Spinal cord (tissue), 10 donors: ENCODE measurements around the gene THNSL1. TPM values are rescaled to one million over a fixed set of nuclear protein-coding genes. Genes with fewer than 3 reads are reported as not detected.
A peak's percentile ranks its signal among the peaks of the same experiment; 100 is the strongest.

ENCODE experiments used
- DNase-seq, 6 donors: peaks; one replicate each; pipeline versions ENCODE4 v3.0.0 to v3.0.0-alpha.2; 2013 to 2015; ENCODE audit warnings: low spot score in 6 of 6, low read depth in 4 of 6
- H3K27ac ChIP-seq: one replicate; pipeline ENCODE4 v1.5.1; 2013; ENCODE audit warnings: low read depth, low read length, control low read depth
- H3K27me3 ChIP-seq: one replicate; pipeline ENCODE4 v1.6.1; 2013; ENCODE audit warnings: low read length; ENCODE audit not compliant: control insufficient read depth, insufficient read depth
- H3K36me3 ChIP-seq: one replicate; pipeline ENCODE4 v1.6.1; 2013; ENCODE audit warnings: low read length; ENCODE audit not compliant: control insufficient read depth, insufficient read depth
- H3K4me1 ChIP-seq: one replicate; pipeline ENCODE4 v1.6.1; 2013; ENCODE audit warnings: low read length; ENCODE audit not compliant: control insufficient read depth, insufficient read depth
- H3K4me3 ChIP-seq: one replicate; pipeline ENCODE4 v1.5.1; 2013; ENCODE audit warnings: low read depth, low read length, control low read depth
- H3K9me3 ChIP-seq: one replicate; pipeline ENCODE4 v1.6.1; 2013; ENCODE audit warnings: low read length; ENCODE audit not compliant: control insufficient read depth, insufficient read depth
- WGBS: methylation state at CpG from one replicate; pipeline ENCODE4 v1.1.5; 2013; ENCODE audit warnings: missing lambda C conversion rate; ENCODE audit not compliant: insufficient coverage; 5-methylcytosine and 5-hydroxymethylcytosine counted together
- polyA plus RNA-seq, 2 donors: library from polyadenylated mRNA; unstranded; fragments of 120-200 nt; gene quantifications; one replicate each; pipeline ENCODE4 v1.2.1, GENCODE V29; 2013; ENCODE audit not compliant: insufficient read length in 2 of 2
- total RNA-seq, 2 donors: library from RNA; depleted of rRNA in 1 of 2; stranded (reverse); fragments of 120-200 nt in 1 of 2; fragments of >200 nt in 1 of 2; gene quantifications; one replicate each; pipeline versions ENCODE4 v1.2.3 to v1.2.4, GENCODE V29; 2013 to 2014
- donor health status: healthy.

THNSL1 gene
- total and polyA plus RNA-seq, 4 donors = 8.7 to 15.5 (median 8.8) TPM

DNA sequence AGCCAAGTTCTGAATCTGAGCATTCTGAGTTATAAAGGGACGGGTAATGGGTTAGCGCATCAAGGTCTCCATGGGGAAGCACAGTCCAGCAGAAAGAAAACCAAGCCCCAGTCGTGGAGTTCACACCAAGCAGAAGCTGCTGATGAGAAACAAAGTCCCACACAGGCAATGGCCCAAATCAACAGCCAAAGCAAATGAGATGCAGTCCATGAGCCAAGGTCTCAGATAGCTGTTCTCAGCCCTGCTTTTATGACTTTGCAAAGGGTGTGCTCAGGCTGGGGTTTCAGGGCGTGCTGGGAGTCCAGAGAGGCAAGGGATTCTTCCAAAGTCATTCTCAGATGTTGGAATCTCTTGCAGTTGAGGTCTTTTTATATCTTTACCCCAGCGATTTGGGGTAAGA, 32.0 kb downstream of the THNSL1 start:
- Histone ChIP-seq H3K27ac (no peak overlapping the region), H3K36me3 (no peaks in the 10 kb centered on the region), H3K9me3 (no peaks in the 10 kb centered on the region), H3K4me1 (no peaks in the 10 kb centered on the region), H3K27me3 (no peaks in the 10 kb centered on the region), H3K4me3 (no peak overlapping the region)
- 64% methylated on average over 3 of the region's 5 CpGs for WGBS
- peak in 1 of 6 donors; percentile 74 for DNase-seq

DNA sequence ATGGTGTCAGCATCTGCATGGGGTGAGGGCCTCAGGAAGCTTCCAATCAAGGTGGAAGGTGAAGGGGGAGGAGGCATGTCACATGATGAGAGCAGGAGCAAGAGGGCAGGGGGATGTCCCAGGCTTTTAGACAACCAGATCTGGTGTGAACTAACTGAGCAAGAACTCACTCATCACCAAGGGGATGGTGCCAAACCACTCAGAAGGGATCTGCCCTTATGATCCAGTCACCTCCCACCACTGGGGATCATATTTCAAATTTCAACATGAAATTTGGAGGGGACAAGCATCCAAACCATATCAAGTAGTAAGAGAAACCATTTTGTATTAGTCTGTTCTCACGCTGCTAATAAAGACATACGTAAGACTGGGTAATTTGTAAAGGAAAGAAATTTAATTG, 33.6 kb downstream of the THNSL1 start:
- H3K4me3 ChIP-seq = no peak overlapping the region
- H3K27ac ChIP-seq = no peak overlapping the region
- no peak for DNase-seq
- no peaks in the 10 kb centered on the region for H3K27me3 ChIP-seq
- no peaks in the 10 kb centered on the region for H3K36me3 ChIP-seq
- no peaks in the 10 kb centered on the region for H3K9me3 ChIP-seq
- 91% methylated on average over 2 of the region's 2 CpGs for WGBS
- H3K4me1 ChIP-seq = no peaks in the 10 kb centered on the region

DNA sequence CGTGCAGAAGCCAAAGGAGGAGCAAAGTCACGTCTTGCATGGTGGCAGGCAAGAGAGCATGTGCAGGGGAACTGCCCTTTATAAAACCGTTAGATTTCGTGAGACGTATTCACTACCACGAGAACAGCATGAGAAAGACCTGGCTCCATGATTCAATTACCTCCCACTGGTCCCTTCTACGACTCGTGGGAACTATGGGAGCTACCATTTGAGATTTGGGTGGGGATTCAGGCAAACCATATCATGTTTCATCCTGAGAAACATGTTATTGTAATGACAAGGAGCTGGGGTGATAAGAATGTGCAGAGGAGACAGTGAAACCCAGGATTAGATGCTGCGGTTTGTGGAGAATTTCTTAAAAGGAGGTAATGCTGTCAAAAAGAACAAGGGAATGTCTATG, 34.0 kb downstream of the THNSL1 start:
- 87% methylated on average over 7 of the region's 9 CpGs for WGBS
- H3K27me3 ChIP-seq = no peaks in the 10 kb centered on the region
- no peaks in the 10 kb centered on the region for H3K9me3 ChIP-seq

DNA sequence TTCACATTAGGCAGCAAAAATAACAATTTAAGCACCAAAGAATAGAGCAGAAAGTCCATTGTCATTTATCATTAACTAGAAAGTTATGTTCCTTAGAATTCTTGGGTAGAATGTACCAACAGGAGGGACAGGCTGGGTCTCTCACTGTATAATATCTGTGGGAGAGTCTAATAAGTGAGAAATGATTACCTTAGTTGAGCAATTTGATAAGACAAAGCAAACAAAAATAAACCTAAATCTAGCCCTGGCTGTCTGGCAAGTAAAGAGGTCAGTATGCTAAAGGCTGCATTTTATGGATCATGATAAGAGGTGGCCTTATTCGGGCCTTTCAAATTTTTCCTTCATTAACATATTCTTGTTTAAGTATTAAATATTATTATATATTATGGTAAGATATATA, 35.6 kb downstream of the THNSL1 start:
- WGBS = no CpG with 5 or more reads among the region's 1 CpG
- Histone ChIP-seq H3K4me1 (no peaks in the 10 kb centered on the region), H3K27me3 (no peaks in the 10 kb centered on the region), H3K9me3 (no peaks in the 10 kb centered on the region), H3K36me3 (no peaks in the 10 kb centered on the region), H3K27ac (no peak overlapping the region), H3K4me3 (no peak overlapping the region)
- DNase-seq = no peak

More for the DNA sequence above, 34.0 kb downstream of the THNSL1 start:
- no peaks in the 10 kb centered on the region for H3K4me1 ChIP-seq
- no peaks in the 10 kb centered on the region for H3K36me3 ChIP-seq
- no peak overlapping the region for H3K4me3 ChIP-seq
- H3K27ac ChIP-seq = no peak overlapping the region
- DNase-seq = no peak

DNA sequence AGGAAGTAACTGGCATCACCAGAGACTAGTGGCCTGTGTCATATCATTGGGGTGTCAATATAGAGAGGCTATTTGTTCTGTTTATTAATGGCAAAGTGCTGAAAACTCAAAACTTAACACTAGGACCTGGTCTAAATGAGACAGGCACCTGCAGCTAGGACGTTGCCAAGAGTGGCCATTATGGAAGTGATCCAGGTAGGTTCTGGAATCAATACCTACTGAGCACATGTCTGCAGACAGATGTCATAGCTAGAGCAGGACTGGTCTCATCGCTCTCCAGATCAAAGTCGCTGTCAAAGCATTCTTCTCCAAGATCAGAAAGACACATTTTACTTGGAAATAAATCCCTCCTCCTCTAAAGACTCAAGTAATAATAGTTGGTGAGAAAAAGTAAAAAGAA, 40.3 kb downstream of the THNSL1 start:
- Histone ChIP-seq H3K27me3 (no peaks in the 10 kb centered on the region), H3K4me1 (no peaks in the 10 kb centered on the region), H3K4me3 (no peak overlapping the region), H3K36me3 (no peaks in the 10 kb centered on the region), H3K27ac (no peak overlapping the region), H3K9me3 (no peaks in the 10 kb centered on the region)
- no peak for DNase-seq
- 67% methylated on average over 1 of the region's 3 CpGs for WGBS

DNA sequence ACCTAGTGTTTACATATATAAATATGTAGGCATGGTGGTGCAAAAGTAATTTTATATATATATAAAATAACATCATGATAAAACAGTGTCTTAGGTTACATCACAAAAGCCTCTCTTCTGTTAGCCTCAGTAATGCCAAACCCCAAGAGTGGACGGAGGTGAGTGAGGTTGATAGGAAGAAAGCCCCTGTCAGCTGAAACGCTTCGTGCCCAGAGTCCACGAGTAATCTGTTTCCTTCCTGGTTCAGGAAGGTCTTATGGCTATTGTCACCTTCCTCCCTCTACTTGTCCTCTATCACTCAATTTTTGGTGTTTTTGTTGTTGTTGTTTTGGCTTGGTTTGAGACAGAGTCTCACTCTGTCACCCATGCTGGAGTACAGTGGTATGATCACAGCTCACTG, 41.5 kb downstream of the THNSL1 start:
- no peak overlapping the region for H3K27ac ChIP-seq
- DNase-seq = no peak
- H3K4me1 ChIP-seq = peaks cover 4% of the 10 kb centered on the region
- no peaks in the 10 kb centered on the region for H3K9me3 ChIP-seq
- H3K4me3 ChIP-seq = no peak overlapping the region
- no peaks in the 10 kb centered on the region for H3K27me3 ChIP-seq
- WGBS = no CpG with 5 or more reads among the region's 4 CpGs
- no peaks in the 10 kb centered on the region for H3K36me3 ChIP-seq

DNA sequence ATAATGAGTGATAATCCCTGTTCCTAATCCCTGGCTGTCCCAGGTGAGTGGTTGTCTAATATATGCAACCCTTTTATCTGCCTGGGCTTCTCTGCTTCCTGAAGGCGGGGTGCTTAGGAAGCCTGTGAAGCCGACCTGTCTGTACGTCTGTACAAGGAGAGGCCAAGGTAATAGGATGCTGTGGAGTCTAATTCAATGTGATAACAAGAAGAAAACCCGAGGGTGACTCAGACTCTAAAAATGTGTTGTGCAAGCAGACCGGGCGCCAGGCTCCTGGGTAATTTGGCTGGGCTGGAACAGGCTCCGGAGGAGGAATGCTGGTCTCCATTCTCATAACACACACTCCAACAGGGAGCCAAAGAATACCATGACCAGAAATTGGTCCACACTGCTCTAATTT, 43.6 kb downstream of the THNSL1 start:
- Histone ChIP-seq H3K4me1 (peaks cover 4% of the 10 kb centered on the region), H3K36me3 (no peaks in the 10 kb centered on the region), H3K27ac (no peak overlapping the region), H3K4me3 (no peak overlapping the region), H3K9me3 (no peaks in the 10 kb centered on the region), H3K27me3 (no peaks in the 10 kb centered on the region)
- WGBS = 84% methylated on average over 6 of the region's 7 CpGs
- DNase-seq = peak in 1 of 6 donors; percentile 39

DNA sequence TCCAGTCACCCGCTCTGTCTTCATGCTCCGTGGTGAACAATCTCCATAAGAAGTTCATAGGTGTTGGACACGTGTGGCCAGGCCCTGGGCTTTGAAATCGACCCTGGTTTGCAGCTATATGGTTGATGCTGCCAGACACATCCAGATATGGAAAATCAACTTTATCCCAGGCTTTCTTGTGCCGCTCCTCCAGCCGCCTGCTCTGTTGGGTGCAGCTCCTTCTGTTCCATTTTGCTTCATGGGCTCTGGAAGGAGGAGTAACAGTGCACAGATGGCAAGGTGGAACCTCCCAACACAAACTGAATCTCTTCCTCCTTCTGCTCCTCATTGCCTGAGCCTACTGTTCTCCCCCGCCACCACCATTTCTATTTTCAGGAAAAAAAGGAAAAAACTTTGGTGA, 44.7 kb downstream of the THNSL1 start:
- no peak overlapping the region for H3K4me3 ChIP-seq
- WGBS = 90% methylated on average over 6 of the region's 7 CpGs
- no peak overlapping the region for H3K27ac ChIP-seq
- H3K36me3 ChIP-seq = no peaks in the 10 kb centered on the region
- peaks cover 4% of the 10 kb centered on the region for H3K4me1 ChIP-seq
- no peaks in the 10 kb centered on the region for H3K9me3 ChIP-seq
- no peaks in the 10 kb centered on the region for H3K27me3 ChIP-seq
- no peak for DNase-seq

DNA sequence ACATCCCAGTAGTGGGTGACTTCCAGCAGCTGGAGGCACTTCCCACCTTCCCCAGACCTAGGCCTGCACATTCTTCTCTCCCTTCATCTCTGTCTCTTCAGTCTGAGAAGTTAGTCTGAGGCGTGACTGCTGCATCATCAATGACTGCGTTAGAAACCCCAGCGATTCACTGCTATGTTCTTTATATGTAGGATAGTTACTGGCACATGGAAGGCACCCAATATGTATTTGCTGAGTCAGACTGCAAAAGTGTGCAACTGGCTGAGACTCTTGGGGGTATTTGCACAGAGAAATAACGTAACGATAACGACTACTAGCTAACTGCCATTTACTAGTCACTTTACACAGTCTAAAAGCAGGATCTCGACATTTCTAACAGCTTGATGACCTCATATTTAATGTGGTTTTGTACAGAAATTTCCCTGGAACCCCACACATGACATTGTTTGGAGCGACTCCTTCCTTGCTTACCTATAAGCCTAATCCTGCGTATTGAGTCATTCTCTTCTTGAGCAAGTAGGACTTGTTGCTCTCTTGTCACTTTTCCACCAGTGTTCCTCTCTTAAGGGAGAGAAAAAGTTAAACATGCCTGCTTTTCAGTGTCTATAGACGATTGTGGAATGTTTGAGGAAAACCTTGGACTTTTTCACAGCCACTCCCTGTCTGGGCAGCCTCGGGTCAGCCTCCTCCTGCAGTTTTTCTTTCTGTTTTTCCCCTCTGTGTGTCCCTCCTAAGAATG, 45.5 kb downstream of the THNSL1 start:
- H3K36me3 ChIP-seq = no peaks in the 10 kb centered on the region
- WGBS = 86% methylated on average over 2 of the region's 11 CpGs
- H3K27ac ChIP-seq = peak overlapping the region; percentile 49
- H3K4me3 ChIP-seq = no peak overlapping the region
- no peaks in the 10 kb centered on the region for H3K27me3 ChIP-seq
- H3K4me1 ChIP-seq = peaks cover 4% of the 10 kb centered on the region
- H3K9me3 ChIP-seq = no peaks in the 10 kb centered on the region
- no peak for DNase-seq

DNA sequence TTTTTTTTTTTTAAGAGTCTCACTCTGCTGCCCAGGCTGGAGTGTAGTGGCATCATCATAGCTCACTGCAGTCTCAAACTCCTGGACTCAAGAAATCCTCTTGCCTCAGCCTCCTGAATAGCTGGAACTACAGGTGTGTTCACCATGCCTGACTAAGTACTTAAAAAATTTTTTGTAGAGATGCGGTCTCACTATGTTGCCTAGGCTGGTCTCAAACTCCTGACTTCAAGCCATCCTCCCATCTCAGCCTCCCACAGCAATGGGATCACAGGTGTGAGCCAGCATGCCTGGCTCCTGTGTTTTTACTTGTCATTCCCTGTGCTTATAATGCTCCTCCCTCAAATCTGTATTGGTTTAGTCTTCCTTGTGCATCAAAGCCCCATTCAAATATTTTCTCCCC, 46.7 kb downstream of the THNSL1 start:
- Histone ChIP-seq H3K4me1 (peaks cover 4% of the 10 kb centered on the region), H3K4me3 (no peak overlapping the region)
- 100% methylated on average over 1 of the region's 1 CpG for WGBS

More for the DNA sequence above, 46.7 kb downstream of the THNSL1 start:
- H3K36me3 ChIP-seq = no peaks in the 10 kb centered on the region
- H3K27me3 ChIP-seq = no peaks in the 10 kb centered on the region
- no peak for DNase-seq
- no peaks in the 10 kb centered on the region for H3K9me3 ChIP-seq
- no peak overlapping the region for H3K27ac ChIP-seq
